NCI-H1694 (cell line): ENCODE data around the gene ABHD1.

ENCODE experiments used
- DNase-seq: peaks from one replicate; lab custom pipeline; 2025; lab: John Stamatoyannopoulos, UW

ABHD1 gene

GRCh38 chr2:27086724-27087593, 36.7 kb upstream of the ABHD1 start, which contains the start of gene KHK:
TSS of gene KHK (plus strand) at chr2:27086772. CDS start at chr2:27087260, 488 bp downstream.
- no peak for DNase-seq

GRCh38 chr2:27087823-27088410, 35.7 kb upstream of the ABHD1 start:
- no peak for DNase-seq

- no peak for DNase-seq
Observed at GRCh38 chr2:27088634-27089033, 35.0 kb upstream of the ABHD1 start.

- DNase-seq = no peak
Observed at GRCh38 chr2:27089111-27089954, 34.3 kb upstream of the ABHD1 start.

- DNase-seq = no peak
Observed at GRCh38 chr2:27091746-27092695, 31.6 kb upstream of the ABHD1 start.

GRCh38 chr2:27092696-27093429, 30.8 kb upstream of the ABHD1 start:
- DNase-seq = no peak

- no peak for DNase-seq
Observed at GRCh38 chr2:27093430-27094352, 29.9 kb upstream of the ABHD1 start.

GRCh38 chr2:27094353-27094984, 29.1 kb upstream of the ABHD1 start:
- DNase-seq = no peak

- DNase-seq = no peak
Observed at GRCh38 chr2:27095427-27095744, 28.2 kb upstream of the ABHD1 start.

- DNase-seq = peak; percentile 90
Observed at GRCh38 chr2:27095745-27096651, 27.6 kb upstream of the ABHD1 start.

- DNase-seq = no peak
Observed at GRCh38 chr2:27096748-27097297, 26.8 kb upstream of the ABHD1 start.

GRCh38 chr2:27097341-27097740, 26.3 kb upstream of the ABHD1 start:
- no peak for DNase-seq

GRCh38 chr2:27099334-27099955, 24.2 kb upstream of the ABHD1 start:
- no peak for DNase-seq

GRCh38 chr2:27100036-27100435, 23.6 kb upstream of the ABHD1 start:
- DNase-seq = no peak

- no peak for DNase-seq
Observed at GRCh38 chr2:27102329-27102728, 21.3 kb upstream of the ABHD1 start.

- DNase-seq = no peak
Observed at GRCh38 chr2:27105981-27106380, 17.6 kb upstream of the ABHD1 start.

GRCh38 chr2:27108221-27108620, 15.4 kb upstream of the ABHD1 start:
- DNase-seq = no peak
